DND-41 (cell line): Measurements from ENCODE around the gene GOT1.

Source experiments
- EZH2 ChIP-seq: IDR thresholded peaks from 3 replicates; pipeline ENCODE4 v1.6.1; 2012; ENCODE audit warnings: borderline replicate concordance, low read depth, mild to moderate bottlenecking, moderate library complexity, low read length, inconsistent platforms; ENCODE audit not compliant: severe bottlenecking
- TF ChIP-seq, protein P1 (sequence below): IDR thresholded peaks from 2 replicates; pipeline ENCODE4 v1.5.1; 2012; ENCODE audit warnings: borderline replicate concordance, low read length, moderate library complexity, mild to moderate bottlenecking; ENCODE audit not compliant: poor library complexity, severe bottlenecking; ENCODE audit errors: extremely low read depth

DNA sequence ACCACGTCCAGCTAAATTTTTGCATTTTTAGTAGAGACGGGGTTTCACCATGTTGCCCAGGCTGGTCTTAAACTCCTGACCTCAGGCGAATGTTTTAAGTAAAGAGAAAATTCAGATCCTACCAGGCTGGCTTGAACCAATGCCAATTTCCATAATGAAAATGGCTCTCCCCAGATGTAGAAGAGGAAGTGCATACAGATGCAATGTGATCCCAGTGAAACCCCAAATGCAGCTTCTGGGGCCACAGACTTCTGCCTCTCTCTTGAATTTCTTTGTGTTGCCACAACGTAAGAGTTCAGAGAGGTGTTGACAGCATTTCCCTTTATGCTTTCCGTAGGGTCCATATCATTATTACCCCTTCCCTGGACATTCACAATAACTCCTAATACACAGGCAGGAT is 29.6 kb upstream of the GOT1 start:
- TF ChIP-seq, protein P1, sequence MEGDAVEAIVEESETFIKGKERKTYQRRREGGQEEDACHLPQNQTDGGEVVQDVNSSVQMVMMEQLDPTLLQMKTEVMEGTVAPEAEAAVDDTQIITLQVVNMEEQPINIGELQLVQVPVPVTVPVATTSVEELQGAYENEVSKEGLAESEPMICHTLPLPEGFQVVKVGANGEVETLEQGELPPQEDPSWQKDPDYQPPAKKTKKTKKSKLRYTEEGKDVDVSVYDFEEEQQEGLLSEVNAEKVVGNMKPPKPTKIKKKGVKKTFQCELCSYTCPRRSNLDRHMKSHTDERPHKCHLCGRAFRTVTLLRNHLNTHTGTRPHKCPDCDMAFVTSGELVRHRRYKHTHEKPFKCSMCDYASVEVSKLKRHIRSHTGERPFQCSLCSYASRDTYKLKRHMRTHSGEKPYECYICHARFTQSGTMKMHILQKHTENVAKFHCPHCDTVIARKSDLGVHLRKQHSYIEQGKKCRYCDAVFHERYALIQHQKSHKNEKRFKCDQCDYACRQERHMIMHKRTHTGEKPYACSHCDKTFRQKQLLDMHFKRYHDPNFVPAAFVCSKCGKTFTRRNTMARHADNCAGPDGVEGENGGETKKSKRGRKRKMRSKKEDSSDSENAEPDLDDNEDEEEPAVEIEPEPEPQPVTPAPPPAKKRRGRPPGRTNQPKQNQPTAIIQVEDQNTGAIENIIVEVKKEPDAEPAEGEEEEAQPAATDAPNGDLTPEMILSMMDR, result no peak
- TF ChIP-seq EZH2, result no peak
